Measurements from ENCODE around the gene LAMTOR2. TPM values are rescaled to one million over a fixed set of nuclear protein-coding genes. Genes with fewer than 3 reads are reported as not detected.
"Not testable (repeated sequence)": the region's sequence is repeated elsewhere in the genome, so short reads cannot be mapped to it uniquely, and the experiment has no call there.

The LAMTOR2 gene
- total and polyA plus RNA-seq, 2 of the 4 experiments (the other 2 are of a cell fraction) = 50.0 to 89.0 TPM

DNA sequence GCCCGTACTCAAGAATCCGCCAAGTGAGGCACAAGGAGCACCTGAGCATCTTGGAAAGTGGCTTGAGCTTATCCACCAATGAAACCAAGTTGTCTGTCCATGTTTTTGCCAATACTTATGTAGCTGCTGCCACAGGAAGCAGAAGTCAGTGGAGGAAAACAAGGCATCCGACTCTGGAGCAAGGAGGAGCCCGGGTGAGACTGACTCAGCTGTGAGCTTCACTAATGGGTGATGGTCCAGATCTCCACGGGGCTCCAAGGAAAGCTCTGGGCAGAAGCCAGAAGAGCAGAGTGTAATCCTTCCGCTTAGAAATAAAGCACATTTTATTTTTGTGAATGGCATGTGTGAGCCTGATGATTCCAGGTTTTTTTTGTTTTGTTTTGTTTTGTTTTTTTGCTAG, 21.6 kb upstream of the LAMTOR2 start:
- Histone ChIP-seq H4K91ac (ENCODE audit: insufficient read depth, low read depth, low read length) (no peak overlapping the region), H2AK5ac (ENCODE audit: low read depth, low read length) (no peak overlapping the region), H3K9ac (ENCODE audit: low read depth, low read length) (no peak overlapping the region), H4K5ac (ENCODE audit: low read depth, low read length) (no peak overlapping the region), H2BK20ac (ENCODE audit: low read depth, low read length) (no peak overlapping the region), H2BK5ac (ENCODE audit: low read depth, low read length, poor library complexity, severe bottlenecking) (no peak overlapping the region), H2AFZ (replicated peaks; ENCODE audit: low read length, poor library complexity) (peak overlapping the region; percentile 57), H4K20me1 (ENCODE audit: insufficient read depth, low read length) (no peaks in the 10 kb centered on the region), H3K4me1 (ENCODE audit: control insufficient read depth, insufficient read depth, low read length) (0 out of 2 replicates have a peak, but pooled peaks cover 1% of the 10 kb centered on the region), H4K8ac (ENCODE audit: low read depth in 2 of 2, low read length in 2 of 2) (no peak overlapping the region), H3K23ac (ENCODE audit: low read depth, low read length) (no peak overlapping the region), H3K79me1 (ENCODE audit: low read depth in 1 of 2, low read length in 2 of 2) (no peaks in the 10 kb centered on the region), H2BK120ac (ENCODE audit: low read depth, low read length) (no peak overlapping the region), H3K27ac (ENCODE audit: insufficient read depth, low read length) (no peak overlapping the region), H3K9me3 (ENCODE audit: control insufficient read depth, insufficient read depth, low read length) (no peaks in the 10 kb centered on the region), H3K18ac (ENCODE audit: low read depth, low read length) (no peak overlapping the region), H3K4ac (ENCODE audit: low read depth, low read length) (no peak overlapping the region), H3K27me3 (ENCODE audit: control insufficient read depth, insufficient read depth, low read length) (no peaks in the 10 kb centered on the region), H2BK15ac (ENCODE audit: low read depth, low read length) (no peak overlapping the region), H3K36me3 (ENCODE audit: control insufficient read depth, insufficient read depth, low read length) (peaks cover 9% of the 10 kb centered on the region; the same call in 1 of the 2 replicates), H3K56ac (ENCODE audit: extremely low read depth, insufficient read depth, low read length) (no peak overlapping the region), H3K9me1 (ENCODE audit: insufficient read depth, low read length) (peaks cover 4% of the 10 kb centered on the region; the same call in 1 of the 2 replicates), H2AK9ac (replicated peaks; ENCODE audit: low read depth, low read length, poor library complexity) (peak overlapping the region; percentile 48), H3K4me2 (ENCODE audit: low read depth, low read length) (no peak overlapping the region), H3K14ac (replicated peaks; ENCODE audit: low read depth, low read length) (no peak overlapping the region; the same call in 1 of the 2 replicates), H3K4me3 (ENCODE audit: insufficient read depth, low read depth, low read length) (no peak overlapping the region)
- no peak for TF ChIP-seq MAFK (IDR thresholded peaks at IDR 0.05; ENCODE audit: low read depth, low read length)
- intact Hi-C loops (cut with micrococcal nuclease) (no loop called here), dilution Hi-C loops (cut with HindIII; ENCODE audit: low sequenced_read_pairs, unreplicated experiment) (no loop called here), in situ Hi-C loops (cut with MboI; ENCODE audit: low sequenced_read_pairs) (no loop called here)
- CTCF ChIA-PET = no interaction called here
- POLR2A ChIA-PET (ENCODE audit: unreplicated experiment) = no interaction called here
- WGBS, 2 experiments (ENCODE audit: extremely low coverage in 2 of 2, insufficient read length in 1 of 2) = 78% methylated on average over 5 of the region's 6 CpGs; no CpG with 5 or more reads in 1 of the 2 experiments
- BruUV-seq (replicated peaks) = no TSS peak
- ATAC-seq (ENCODE audit: low read depth) (no peak; the same call in 1 of the 2 replicates), DNase-seq (peak; percentile 39)

DNA sequence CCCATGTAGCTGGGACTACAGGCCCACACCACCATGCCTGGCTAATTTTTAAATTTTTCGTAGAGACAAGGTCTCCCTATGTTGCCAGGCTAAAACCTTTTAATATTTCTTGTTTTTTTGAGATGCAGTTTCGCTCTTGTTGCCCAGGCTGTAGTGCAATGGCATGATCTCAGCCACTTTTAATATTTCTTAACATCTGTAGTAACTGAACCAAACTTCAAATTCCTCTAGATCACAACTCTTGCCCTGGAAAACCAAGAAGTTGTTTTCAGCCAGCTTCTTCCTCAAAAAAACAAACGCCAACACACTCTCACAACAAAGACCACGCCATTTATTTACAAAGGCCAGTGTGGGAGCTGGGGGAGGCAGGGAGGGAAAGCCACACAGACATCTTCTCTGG, 19.6 kb upstream of the LAMTOR2 start:
- in situ Hi-C loops (cut with MboI; ENCODE audit: low sequenced_read_pairs) = not testable (repeated sequence)
- WGBS, 2 experiments (ENCODE audit: extremely low coverage in 2 of 2, insufficient read length in 1 of 2) = no CpG with 5 or more reads among the region's 4 CpGs
- POLR2A ChIA-PET (ENCODE audit: unreplicated experiment) = interaction anchor here (0.6 kb wide), 1 partner anchor 14 kb away, joined by 6 read pairs; the partner anchor contains the start of gene SSR2

More for the DNA sequence above, 19.6 kb upstream of the LAMTOR2 start:
- H3K27ac ChIP-seq (ENCODE audit: insufficient read depth, low read length); intact Hi-C loops (cut with micrococcal nuclease); H3K18ac ChIP-seq (ENCODE audit: low read depth, low read length); H3K9me1 ChIP-seq (ENCODE audit: insufficient read depth, low read length); H2AK9ac ChIP-seq (replicated peaks; ENCODE audit: low read depth, low read length, poor library complexity); H2BK5ac ChIP-seq (ENCODE audit: low read depth, low read length, poor library complexity, severe bottlenecking); H2BK20ac ChIP-seq (ENCODE audit: low read depth, low read length); H3K79me1 ChIP-seq (ENCODE audit: low read depth in 1 of 2, low read length in 2 of 2); H3K4ac ChIP-seq (ENCODE audit: low read depth, low read length); H2BK120ac ChIP-seq (ENCODE audit: low read depth, low read length); H4K20me1 ChIP-seq (ENCODE audit: insufficient read depth, low read length); H4K91ac ChIP-seq (ENCODE audit: insufficient read depth, low read depth, low read length); H3K4me1 ChIP-seq (ENCODE audit: control insufficient read depth, insufficient read depth, low read length); H3K56ac ChIP-seq (ENCODE audit: extremely low read depth, insufficient read depth, low read length); H2BK15ac ChIP-seq (ENCODE audit: low read depth, low read length); H3K4me2 ChIP-seq (ENCODE audit: low read depth, low read length); H4K8ac ChIP-seq (ENCODE audit: low read depth in 2 of 2, low read length in 2 of 2); H3K27me3 ChIP-seq (ENCODE audit: control insufficient read depth, insufficient read depth, low read length); DNase-seq; H3K23ac ChIP-seq (ENCODE audit: low read depth, low read length); ATAC-seq (ENCODE audit: low read depth); H3K9me3 ChIP-seq (ENCODE audit: control insufficient read depth, insufficient read depth, low read length); BruUV-seq (replicated peaks); CTCF ChIA-PET; H3K9ac ChIP-seq (ENCODE audit: low read depth, low read length); H2AK5ac ChIP-seq (ENCODE audit: low read depth, low read length); dilution Hi-C loops (cut with HindIII; ENCODE audit: low sequenced_read_pairs, unreplicated experiment); H3K4me3 ChIP-seq (ENCODE audit: insufficient read depth, low read depth, low read length); H4K5ac ChIP-seq (ENCODE audit: low read depth, low read length); H3K14ac ChIP-seq (replicated peaks; ENCODE audit: low read depth, low read length); H2AFZ ChIP-seq (replicated peaks; ENCODE audit: low read length, poor library complexity): not testable (repeated sequence)
- peaks cover 18% of the 10 kb centered on the region for H3K36me3 ChIP-seq (ENCODE audit: control insufficient read depth, insufficient read depth, low read length)
